HG03460 (cell line): Measurements from ENCODE around the gene TKFC.

Experiments
- ATAC-seq: cut with Tn5 transposase; IDR thresholded peaks from one replicate; pipeline ENCODE4 v1.9.1; 2021; ENCODE audit not compliant: unreplicated experiment

Gene TKFC, protein sequence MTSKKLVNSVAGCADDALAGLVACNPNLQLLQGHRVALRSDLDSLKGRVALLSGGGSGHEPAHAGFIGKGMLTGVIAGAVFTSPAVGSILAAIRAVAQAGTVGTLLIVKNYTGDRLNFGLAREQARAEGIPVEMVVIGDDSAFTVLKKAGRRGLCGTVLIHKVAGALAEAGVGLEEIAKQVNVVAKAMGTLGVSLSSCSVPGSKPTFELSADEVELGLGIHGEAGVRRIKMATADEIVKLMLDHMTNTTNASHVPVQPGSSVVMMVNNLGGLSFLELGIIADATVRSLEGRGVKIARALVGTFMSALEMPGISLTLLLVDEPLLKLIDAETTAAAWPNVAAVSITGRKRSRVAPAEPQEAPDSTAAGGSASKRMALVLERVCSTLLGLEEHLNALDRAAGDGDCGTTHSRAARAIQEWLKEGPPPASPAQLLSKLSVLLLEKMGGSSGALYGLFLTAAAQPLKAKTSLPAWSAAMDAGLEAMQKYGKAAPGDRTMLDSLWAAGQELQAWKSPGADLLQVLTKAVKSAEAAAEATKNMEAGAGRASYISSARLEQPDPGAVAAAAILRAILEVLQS

GRCh38 chr11:61332797-61333549 lies at the start of gene TKFC, which contains the start of gene DDB1:
TSS of gene TKFC (plus strand) at chr11:61333228. CDS start at chr11:61334729, 1,501 bp downstream.
TSS of gene DDB1 (minus strand) at chr11:61333105. CDS start at chr11:61332968, 137 bp downstream.
- peak; percentile 91 for ATAC-seq

- no peak for ATAC-seq
Measured at GRCh38 chr11:61283613-61284012, 49.4 kb upstream of the TKFC start.

GRCh38 chr11:61287338-61287977 lies 45.6 kb upstream of the TKFC start:
- ATAC-seq, result no peak

GRCh38 chr11:61290905-61291690 lies 41.9 kb upstream of the TKFC start:
- no peak for ATAC-seq

- no peak for ATAC-seq
Measured at GRCh38 chr11:61292356-61292755, 40.7 kb upstream of the TKFC start.

DNA sequence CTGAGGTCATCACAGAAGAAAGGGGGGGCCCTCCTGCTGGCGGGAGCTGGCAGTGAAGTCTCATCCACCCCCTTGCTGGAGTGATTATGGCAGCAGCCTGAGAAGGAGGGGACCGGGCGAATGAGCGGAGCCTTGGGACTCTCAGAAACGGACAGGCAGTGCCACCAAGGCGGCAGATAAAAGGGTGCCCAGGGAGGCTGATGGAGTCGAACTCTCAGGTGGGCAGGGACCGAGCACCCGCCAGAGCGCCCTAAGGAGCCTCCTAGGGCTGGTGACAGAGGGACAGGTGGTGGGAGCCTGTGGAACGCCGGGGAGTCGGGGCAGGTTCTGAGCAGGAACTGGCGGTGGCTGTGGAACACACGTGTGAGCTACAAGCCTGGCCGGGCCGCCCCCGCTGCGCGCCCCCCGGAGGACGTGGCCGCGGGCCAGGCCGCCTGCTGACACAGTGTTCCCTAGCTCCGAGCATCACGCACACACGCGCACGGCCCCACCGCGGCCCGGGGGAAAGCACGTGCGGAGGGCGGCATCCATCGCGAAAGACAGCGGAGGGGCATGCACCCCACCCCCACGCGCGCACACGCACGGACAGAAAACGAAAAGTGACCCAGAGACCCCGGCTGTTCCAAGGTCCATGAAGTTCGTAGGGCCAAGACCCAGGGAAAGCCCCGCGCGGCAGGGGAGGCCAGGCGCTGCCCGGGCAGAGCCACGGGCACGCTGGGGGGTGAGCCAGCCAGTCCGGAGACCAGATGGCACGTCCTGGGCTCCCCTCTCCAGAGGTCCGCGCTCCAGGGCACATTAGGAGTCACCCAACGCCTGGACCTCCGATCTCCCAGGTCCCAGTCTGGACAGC lies 38.9 kb upstream of the TKFC start:
- peak; percentile 33 for ATAC-seq

DNA sequence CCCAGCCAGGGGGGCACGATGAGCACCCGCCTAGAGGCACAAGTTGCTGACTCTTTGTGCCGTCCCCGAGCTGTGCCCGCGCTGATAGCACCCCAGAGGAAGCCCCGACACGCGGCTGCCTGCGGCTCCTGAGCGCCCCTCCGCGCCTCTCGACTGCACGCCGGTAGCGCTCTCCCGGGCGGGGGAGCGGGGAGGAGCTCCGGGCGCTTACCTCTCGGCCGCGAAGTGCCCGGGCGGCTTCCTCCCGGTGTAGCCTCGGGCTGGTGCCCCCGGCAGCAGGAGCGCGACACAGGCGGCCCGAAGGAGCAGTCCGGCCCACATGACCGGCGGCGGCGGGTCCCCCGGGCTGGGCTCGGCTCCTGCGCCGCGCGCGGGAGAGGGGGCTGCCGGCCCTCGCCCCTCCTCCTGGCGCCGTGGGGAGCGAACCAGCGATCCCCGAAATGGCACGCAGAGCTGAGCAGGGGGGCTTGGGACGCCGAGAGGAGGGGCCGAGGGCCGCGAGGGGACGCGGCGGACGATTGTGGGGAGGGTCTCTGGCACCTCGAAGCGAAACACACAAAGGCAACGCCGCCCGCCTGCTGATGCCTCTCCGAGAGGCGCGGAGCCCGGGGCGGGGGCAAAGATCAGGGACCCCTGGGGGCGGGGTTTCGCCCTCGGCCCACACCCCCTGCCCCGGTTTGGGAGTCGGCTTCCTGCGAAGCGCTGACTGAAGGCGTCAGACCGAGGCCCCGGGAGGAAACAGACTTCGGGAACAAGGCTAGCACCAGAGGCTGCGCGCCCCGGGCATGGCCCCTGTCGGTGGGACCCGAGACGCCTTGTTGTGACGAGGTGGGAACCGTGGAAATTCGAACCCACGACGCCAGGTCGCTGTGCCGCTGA lies 38.1 kb upstream of the TKFC start, which contains the start of gene VWCE:
Gene VWCE, minus strand, starts transcription at position 600 of the 879 bp plus-strand sequence. Its CDS starts 279 bp downstream, at position 321.
- peak; percentile 80 for ATAC-seq

GRCh38 chr11:61295596-61295926 lies 37.5 kb upstream of the TKFC start:
- no peak for ATAC-seq

DNA sequence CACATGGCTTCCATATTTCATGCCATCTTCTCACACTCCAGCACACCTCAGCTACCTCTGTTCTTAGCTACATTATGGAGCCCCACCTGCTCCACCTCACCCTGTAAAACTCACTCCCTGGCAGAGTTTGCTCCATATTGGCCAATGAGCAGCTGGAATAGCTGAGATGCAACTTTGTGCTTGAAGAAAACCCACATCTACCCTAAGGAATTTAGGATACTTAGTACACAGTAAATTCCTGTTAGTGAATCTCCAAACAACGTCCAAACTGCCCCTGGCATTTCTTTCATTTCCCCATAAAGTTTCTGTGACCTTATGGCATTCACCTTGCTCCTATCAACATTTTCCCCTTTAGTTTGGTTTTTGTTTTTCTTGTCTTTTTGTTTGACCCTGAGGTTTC lies 35.7 kb upstream of the TKFC start:
- ATAC-seq, result no peak

DNA sequence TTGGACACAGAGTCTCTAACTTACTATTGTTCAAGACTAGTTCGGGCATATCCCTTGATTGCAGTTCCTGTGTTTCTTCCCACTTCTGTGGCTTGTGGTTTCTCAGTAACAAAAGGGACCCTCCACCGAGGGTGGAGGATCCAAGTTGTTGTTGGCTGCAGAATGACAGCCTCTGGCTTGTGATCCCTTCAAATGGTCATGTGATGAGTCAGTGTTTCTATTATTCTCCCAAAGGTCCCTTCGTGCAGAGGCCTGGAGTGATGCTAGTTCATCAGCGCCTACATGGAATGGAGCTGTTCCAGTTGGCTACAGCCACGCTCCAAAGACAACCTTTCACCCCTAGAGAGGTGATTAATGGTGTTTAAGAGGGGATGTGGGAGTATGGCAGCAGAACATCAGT lies 35.3 kb upstream of the TKFC start:
- ATAC-seq, result no peak

DNA sequence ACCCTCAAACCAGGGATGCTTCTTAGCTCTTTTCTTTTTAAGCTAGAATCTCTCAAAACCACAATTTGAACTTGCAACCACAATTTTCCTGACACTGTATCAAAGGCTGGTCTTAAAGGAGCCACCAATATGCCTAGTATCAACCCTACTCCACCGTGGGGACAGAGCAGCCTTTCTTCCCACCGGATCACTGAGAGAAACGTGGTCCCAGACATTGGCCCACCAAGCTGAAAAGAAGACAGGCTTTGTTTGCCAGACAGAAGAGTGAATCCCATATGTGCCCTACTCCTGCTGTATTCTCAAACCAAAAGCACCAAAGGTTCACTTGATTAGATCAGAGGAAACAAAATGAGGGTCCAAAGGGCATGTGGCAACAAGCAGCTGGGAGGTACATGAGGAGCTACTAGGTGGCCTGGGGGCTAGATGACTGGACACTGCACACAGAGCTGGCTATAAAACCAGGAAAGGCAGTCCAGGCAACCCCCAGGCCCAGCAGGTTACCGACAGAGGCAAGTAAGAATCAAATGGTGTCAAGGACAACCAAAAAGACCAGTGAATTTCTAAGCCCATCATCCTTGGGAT lies 34.3 kb upstream of the TKFC start:
- ATAC-seq, result no peak

DNA sequence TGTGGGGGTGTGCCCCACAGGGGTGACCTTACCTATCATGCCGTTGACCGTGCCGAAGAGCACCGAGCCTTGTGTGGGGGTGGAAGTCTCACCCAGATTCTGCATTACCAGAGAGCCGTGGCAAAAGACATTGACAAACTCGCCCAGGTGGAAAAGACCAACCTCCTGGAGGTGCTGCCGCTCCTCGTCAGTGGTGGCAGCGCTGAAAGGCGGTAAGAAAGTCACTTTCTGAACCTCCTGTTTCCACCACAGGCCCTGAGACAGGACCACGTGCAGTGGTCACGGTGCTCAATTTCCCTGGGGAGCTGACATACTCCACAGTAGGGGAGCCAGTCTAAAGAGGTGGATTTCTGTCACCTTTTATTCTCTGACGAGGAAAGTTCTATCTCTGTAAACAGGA lies 30.5 kb upstream of the TKFC start:
- ATAC-seq, result no peak

- no peak for ATAC-seq
Measured at GRCh38 chr11:61303725-61304124, 29.3 kb upstream of the TKFC start.

DNA sequence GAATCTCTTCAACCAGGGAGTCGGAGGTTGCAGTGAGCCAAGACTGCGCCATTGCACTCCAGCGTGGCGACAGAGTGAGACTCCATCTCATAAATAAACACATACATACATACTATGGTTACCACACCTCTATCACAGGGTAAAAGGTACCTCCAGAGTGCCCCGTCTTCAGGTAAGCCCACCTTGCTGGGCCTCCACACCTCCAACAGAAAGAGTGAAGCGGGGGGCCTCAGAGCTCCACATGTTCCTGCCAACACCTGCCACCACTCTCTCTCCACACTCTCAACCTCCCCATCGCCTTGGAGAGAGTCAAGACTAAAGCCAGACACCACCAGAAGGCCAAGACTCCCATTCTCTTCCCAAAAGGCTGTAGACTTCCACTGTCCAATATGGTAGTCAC lies 27.6 kb upstream of the TKFC start:
- no peak for ATAC-seq

GRCh38 chr11:61306221-61306620 lies 26.8 kb upstream of the TKFC start:
- ATAC-seq, result no peak

- ATAC-seq, result no peak
Measured at GRCh38 chr11:61307354-61307753, 25.7 kb upstream of the TKFC start.

GRCh38 chr11:61309141-61309540 lies 23.9 kb upstream of the TKFC start:
- no peak for ATAC-seq

- no peak for ATAC-seq
Measured at GRCh38 chr11:61309739-61310138, 23.3 kb upstream of the TKFC start.
